ENCODE data around the gene EDIL3. TPM values are rescaled to one million over a fixed set of nuclear protein-coding genes. Genes with fewer than 3 reads are reported as not detected.

The EDIL3 gene
- total RNA-seq, 1 donor from 2014 or later, result 220 TPM

- Mint-ChIP-seq H3K4me1 (ENCODE audit: low read depth, unreplicated experiment) (peaks cover 39% of the 10 kb centered on the region), H3K9me3 (ENCODE audit: unreplicated experiment) (no peaks in the 10 kb centered on the region), H3K27ac (ENCODE audit: unreplicated experiment) (no peak overlapping the region), H3K36me3 (ENCODE audit: unreplicated experiment) (no peaks in the 10 kb centered on the region), H3K27me3 (ENCODE audit: unreplicated experiment) (peaks cover 2% of the 10 kb centered on the region), H3K4me3 (ENCODE audit: unreplicated experiment) (no peak overlapping the region)
- no peak for TF ChIP-seq CTCF (IDR thresholded peaks at IDR 0.05; ENCODE audit: partially characterized antibody, unreplicated experiment)
- DNase-seq, result no peak
These were observed 98.0 kb downstream of the EDIL3 start for GRCh38 chr5:84286662-84287061.

GRCh38 chr5:84285641-84286637 is 98.7 kb downstream of the EDIL3 start:
- no peak for TF ChIP-seq CTCF (IDR thresholded peaks at IDR 0.05; ENCODE audit: partially characterized antibody, unreplicated experiment)
- no peak overlapping the region for H3K27ac Mint-ChIP-seq (ENCODE audit: unreplicated experiment)
- peaks cover 2% of the 10 kb centered on the region for H3K27me3 Mint-ChIP-seq (ENCODE audit: unreplicated experiment)
- DNase-seq, result no peak
- no peaks in the 10 kb centered on the region for H3K36me3 Mint-ChIP-seq (ENCODE audit: unreplicated experiment)
- H3K9me3 Mint-ChIP-seq (ENCODE audit: unreplicated experiment), result no peaks in the 10 kb centered on the region
- H3K4me3 Mint-ChIP-seq (ENCODE audit: unreplicated experiment), result no peak overlapping the region
- peaks cover 43% of the 10 kb centered on the region for H3K4me1 Mint-ChIP-seq (ENCODE audit: low read depth, unreplicated experiment)

GRCh38 chr5:84281383-84281782 is 103.3 kb downstream of the EDIL3 start:
- no peak for TF ChIP-seq CTCF (IDR thresholded peaks at IDR 0.05; ENCODE audit: partially characterized antibody, unreplicated experiment)
- Mint-ChIP-seq H3K27ac (ENCODE audit: unreplicated experiment) (no peak overlapping the region), H3K36me3 (ENCODE audit: unreplicated experiment) (no peaks in the 10 kb centered on the region), H3K9me3 (ENCODE audit: unreplicated experiment) (no peaks in the 10 kb centered on the region), H3K27me3 (ENCODE audit: unreplicated experiment) (peaks cover 4% of the 10 kb centered on the region), H3K4me1 (ENCODE audit: low read depth, unreplicated experiment) (peaks cover 43% of the 10 kb centered on the region), H3K4me3 (ENCODE audit: unreplicated experiment) (no peak overlapping the region)
- no peak for DNase-seq

GRCh38 chr5:84279234-84279633 is 105.4 kb downstream of the EDIL3 start:
- DNase-seq, result no peak
- H3K27ac Mint-ChIP-seq (ENCODE audit: unreplicated experiment), result no peak overlapping the region
- H3K9me3 Mint-ChIP-seq (ENCODE audit: unreplicated experiment), result no peaks in the 10 kb centered on the region
- no peak for TF ChIP-seq CTCF (IDR thresholded peaks at IDR 0.05; ENCODE audit: partially characterized antibody, unreplicated experiment)
- H3K27me3 Mint-ChIP-seq (ENCODE audit: unreplicated experiment), result peaks cover 4% of the 10 kb centered on the region
- no peaks in the 10 kb centered on the region for H3K36me3 Mint-ChIP-seq (ENCODE audit: unreplicated experiment)
- peaks cover 41% of the 10 kb centered on the region for H3K4me1 Mint-ChIP-seq (ENCODE audit: low read depth, unreplicated experiment)
- H3K4me3 Mint-ChIP-seq (ENCODE audit: unreplicated experiment), result no peak overlapping the region

GRCh38 chr5:84275609-84276008 is 109.1 kb downstream of the EDIL3 start:
- Mint-ChIP-seq H3K9me3 (ENCODE audit: unreplicated experiment) (no peaks in the 10 kb centered on the region), H3K4me3 (ENCODE audit: unreplicated experiment) (no peak overlapping the region), H3K36me3 (ENCODE audit: unreplicated experiment) (no peaks in the 10 kb centered on the region), H3K4me1 (ENCODE audit: low read depth, unreplicated experiment) (peaks cover 38% of the 10 kb centered on the region), H3K27me3 (ENCODE audit: unreplicated experiment) (peaks cover 2% of the 10 kb centered on the region), H3K27ac (ENCODE audit: unreplicated experiment) (no peak overlapping the region)
- TF ChIP-seq CTCF (IDR thresholded peaks at IDR 0.05; ENCODE audit: partially characterized antibody, unreplicated experiment), result no peak
- DNase-seq, result no peak
